A549 treated with CpdA at 1 μM for 4 hours (cell line): ENCODE results near the gene CSTPP1. TPM values are rescaled to one million over a fixed set of nuclear protein-coding genes. Genes with fewer than 3 reads are reported as not detected.

Experiments
- total RNA-seq: library from RNA; stranded (reverse); fragments of 200-300 nt; extraction: Qiagen RNA extraction; gene quantifications from 5 replicates; pipeline ENCODE4 v1.2.3, GENCODE V29; 2022; ENCODE audit warnings: low read depth

The CSTPP1 gene, protein sequence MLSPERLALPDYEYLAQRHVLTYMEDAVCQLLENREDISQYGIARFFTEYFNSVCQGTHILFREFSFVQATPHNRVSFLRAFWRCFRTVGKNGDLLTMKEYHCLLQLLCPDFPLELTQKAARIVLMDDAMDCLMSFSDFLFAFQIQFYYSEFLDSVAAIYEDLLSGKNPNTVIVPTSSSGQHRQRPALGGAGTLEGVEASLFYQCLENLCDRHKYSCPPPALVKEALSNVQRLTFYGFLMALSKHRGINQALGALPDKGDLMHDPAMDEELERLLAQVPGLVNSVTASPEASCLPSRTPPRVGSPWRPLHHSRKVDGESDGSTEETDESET
- total RNA-seq = 25.7 to 36.4 TPM (median 30.0 TPM) in 5 replicates

DNA sequence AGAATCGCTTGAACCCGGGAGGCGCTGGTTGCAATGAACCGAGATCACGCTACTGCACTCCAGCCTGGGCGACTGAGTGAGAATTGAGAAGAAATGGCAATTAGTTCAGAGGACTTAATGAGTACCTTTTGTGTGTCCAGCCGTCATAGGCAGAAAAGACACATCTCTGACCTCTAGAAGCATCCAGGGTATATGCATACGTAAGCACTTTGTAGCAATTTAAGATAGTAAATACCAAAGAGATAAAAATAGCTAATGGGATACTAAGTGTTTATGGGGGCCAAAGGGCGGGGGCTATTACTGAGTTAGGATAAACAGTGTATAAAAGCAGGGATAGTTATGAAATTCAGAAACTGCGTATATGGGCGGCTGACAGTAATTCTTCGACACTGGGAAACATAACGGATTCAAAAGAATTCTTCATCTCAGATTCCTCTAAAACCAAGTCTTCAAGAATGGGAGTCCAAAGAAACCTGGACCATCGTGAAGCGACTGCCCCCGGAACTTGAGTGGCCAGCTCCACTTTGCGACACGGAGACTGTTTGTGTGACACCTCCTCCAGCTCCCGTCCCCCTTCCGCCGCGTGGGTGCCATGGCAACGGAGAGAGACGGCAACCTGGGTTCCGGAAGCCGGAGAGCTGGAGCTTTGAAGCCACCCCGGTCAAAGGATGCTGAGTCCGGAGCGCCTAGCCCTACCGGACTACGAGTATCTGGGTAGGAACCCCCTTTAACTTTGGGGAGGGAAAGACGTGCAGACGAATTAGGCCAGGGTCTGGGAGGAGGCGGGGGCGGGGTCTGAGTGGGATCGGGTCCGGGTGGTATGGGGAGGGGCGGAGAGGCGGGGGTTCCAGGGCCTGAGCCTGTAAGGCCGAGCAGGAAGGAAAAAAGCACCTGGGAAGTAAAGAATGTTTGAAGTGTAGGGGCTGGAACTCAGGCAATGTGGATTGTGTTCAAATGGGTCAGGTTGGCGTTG is at the start of gene CSTPP1:
Gene CSTPP1 (plus strand): TSS at position 624 of the 973 bp plus-strand sequence. CDS start 45 bp downstream, at position 669.

GRCh38 chr11:46918083-46918787 is 18.3 kb upstream of the CSTPP1 start, which contains the start of gene LRP4:
Gene LRP4 (minus strand): TSS chr11:46918550. CDS start chr11:46918379, 171 bp downstream.

DNA sequence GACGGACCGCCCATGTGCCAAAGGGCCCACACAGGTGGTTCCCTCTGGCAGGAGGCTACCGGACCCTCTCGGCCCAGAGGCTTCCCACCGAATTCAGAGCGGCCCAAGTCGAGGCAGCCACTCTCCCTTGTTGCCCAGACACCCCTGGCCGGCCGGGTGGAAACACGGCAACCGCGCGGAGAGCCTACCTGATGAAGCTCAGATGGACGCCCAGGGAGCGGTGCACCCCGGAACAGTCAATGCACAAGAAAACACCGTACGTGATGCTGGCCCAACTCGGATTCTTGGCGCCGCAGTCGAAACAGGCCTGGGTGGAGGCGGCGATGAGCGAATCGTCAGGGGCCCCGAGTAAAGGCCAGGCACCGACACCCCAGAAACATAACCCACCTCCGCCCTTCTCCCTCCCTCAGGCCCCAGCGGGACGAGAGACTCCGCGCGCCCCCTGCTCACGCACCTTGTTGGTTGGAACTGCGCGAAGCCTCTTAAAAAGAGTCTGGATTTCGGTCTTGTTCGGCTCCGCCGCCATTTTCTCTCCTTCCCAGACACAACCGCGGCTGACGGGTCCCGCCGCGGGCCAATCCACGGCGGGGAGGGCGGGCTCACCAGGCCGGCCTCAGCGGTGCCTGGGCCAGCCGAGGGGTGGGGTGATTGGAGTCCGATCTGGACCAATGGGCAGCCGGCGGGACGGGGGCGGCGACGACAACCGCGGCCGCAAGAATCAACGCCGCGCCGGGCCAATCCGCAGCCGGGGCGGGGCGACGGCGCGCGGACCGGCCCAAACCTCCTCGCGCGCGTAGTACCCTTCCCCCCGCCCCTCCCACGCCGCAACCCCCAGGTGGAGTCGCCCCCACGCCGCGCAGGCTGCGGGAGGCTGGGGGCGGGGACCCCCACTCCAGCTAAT is 240.0 kb downstream of the CSTPP1 start, which contains the start of gene ARFGAP2:
Gene ARFGAP2 (minus strand): TSS at position 552 of the 901 bp plus-strand sequence. CDS start 26 bp downstream, at position 526.

GRCh38 chr11:47186076-47186699 is 249.6 kb downstream of the CSTPP1 start, which contains the start of gene PACSIN3:
Gene PACSIN3 (minus strand): TSS chr11:47186434. CDS start chr11:47182727, 3,707 bp downstream.

Other genes with a start within 250 kb of the CSTPP1 start
- 52.4 to 63.0 TPM (median 54.6 TPM) in 5 replicates for gene ARHGAP1, start 236.1 kb upstream of the CSTPP1 start, total RNA-seq
- gene ZNF408, start 235.7 kb upstream of the CSTPP1 start, total RNA-seq = 14.6 to 19.0 TPM (median 17.4 TPM) in 5 replicates
- gene F2, start 217.5 kb upstream of the CSTPP1 start, total RNA-seq = 1.9 to 2.6 TPM (median 2.1 TPM) in 5 replicates
- gene CKAP5, start 90.5 kb upstream of the CSTPP1 start, total RNA-seq = 60.0 to 91.3 TPM (median 71.8 TPM) in 5 replicates
- 6.6 to 9.0 TPM (median 8.3 TPM) in 5 replicates for gene LRP4, start 18.2 kb upstream of the CSTPP1 start, total RNA-seq
- 25.8 to 41.6 TPM (median 26.7 TPM) in 5 replicates for gene ARFGAP2, start 240.1 kb downstream of the CSTPP1 start, total RNA-seq
- 25.8 to 36.2 TPM (median 30.0 TPM) in 5 replicates for gene PACSIN3, start 249.7 kb downstream of the CSTPP1 start, total RNA-seq